Hepatocyte (in vitro differentiated cells): Measurements from ENCODE around the gene D2HGDH. TPM values are rescaled to one million over a fixed set of nuclear protein-coding genes. Genes with fewer than 3 reads are reported as not detected.

Experiments used
- DNase-seq: peaks from one replicate; pipeline ENCODE4 v3.0.0-alpha.2; 2016; ENCODE audit warnings: low spot score
- H2AFZ ChIP-seq: fragments of 200-600 bp; sonication (generic); 2 replicates; pipeline ENCODE4 v1.6.0; 2016; ENCODE audit warnings: antibody characterized with exemption, mild to moderate bottlenecking
- H3K27ac ChIP-seq: fragments of 200-600 bp; sonication (generic); 2 replicates; pipeline ENCODE4 v1.5.1; 2016; ENCODE audit warnings: mild to moderate bottlenecking
- H3K27me3 ChIP-seq: fragments of 200-600 bp; sonication (generic); 2 replicates; pipeline ENCODE4 v1.6.1; 2016
- H3K36me3 ChIP-seq: fragments of 200-600 bp; sonication (generic); replicated peaks from 2 replicates; pipeline ENCODE4 v1.5.1; 2016; ENCODE audit warnings: low read depth; ENCODE audit not compliant: insufficient read depth
- H3K4me1 ChIP-seq: fragments of 200-600 bp; sonication (generic); 2 replicates; pipeline ENCODE4 v1.5.1; 2016; ENCODE audit warnings: mild to moderate bottlenecking, moderate library complexity; ENCODE audit not compliant: insufficient read depth
- H3K4me2 ChIP-seq: fragments of 200-600 bp; sonication (generic); 2 replicates; pipeline ENCODE4 v1.6.0; 2016
- H3K4me3 ChIP-seq: fragments of 200-600 bp; sonication (generic); 2 replicates; pipeline ENCODE4 v1.5.1; 2016; ENCODE audit warnings: mild to moderate bottlenecking
- H3K79me2 ChIP-seq: fragments of 200-600 bp; sonication (generic); 2 replicates; pipeline ENCODE4 v1.6.0; 2017; ENCODE audit warnings: mild to moderate bottlenecking
- H3K9me2 ChIP-seq: fragments of 200-600 bp; sonication (generic); replicated peaks from 2 replicates; pipeline ENCODE4 v1.6.0; 2017; ENCODE audit warnings: mild to moderate bottlenecking; ENCODE audit not compliant: insufficient read depth
- H3K9me3 ChIP-seq: fragments of 200-600 bp; sonication (generic); 2 replicates; pipeline ENCODE4 v1.5.1; 2016; ENCODE audit warnings: low read depth, mild to moderate bottlenecking
- H4K20me1 ChIP-seq: fragments of 200-600 bp; sonication (generic); 2 replicates; pipeline ENCODE4 v1.6.0; 2016; ENCODE audit warnings: mild to moderate bottlenecking; ENCODE audit not compliant: insufficient read depth, poor library complexity, severe bottlenecking
- CTCF ChIP-seq: fragments of 200-600 bp; sonication (generic); IDR thresholded peaks from 2 replicates; pipeline ENCODE4 v1.5.1; 2016; ENCODE audit warnings: antibody characterized with exemption, mild to moderate bottlenecking; ENCODE audit not compliant: poor library complexity
- EZH2 ChIP-seq: fragments of 200-600 bp; sonication (generic); IDR thresholded peaks from 2 replicates; pipeline ENCODE4 v1.6.1; 2016; ENCODE audit warnings: antibody characterized with exemption, mild to moderate bottlenecking, borderline replicate concordance
- EZH2phosphoT487 ChIP-seq: fragments of 200-600 bp; sonication (generic); IDR thresholded peaks from one replicate; pipeline ENCODE4 v1.6.1; 2018; ENCODE audit warnings: antibody characterized with exemption, mild to moderate bottlenecking, low read depth, moderate library complexity; ENCODE audit not compliant: unreplicated experiment, severe bottlenecking
- WGBS: methylation state at CpG from one replicate; pipeline ENCODE4 v1.1.6; 2016; ENCODE audit warnings: low lambda C conversion rate; ENCODE audit errors: missing lambda C conversion rate; 5-methylcytosine and 5-hydroxymethylcytosine counted together
- polyA plus RNA-seq: library from polyadenylated mRNA; unstranded; fragments of >200 nt; fragmentation: Nextera tagmentation; extraction: Ambion mirVana; gene quantifications from 2 replicates; pipeline ENCODE4 v1.2.1, GENCODE V29; 2016
- total RNA-seq: library from RNA; depleted of rRNA; stranded (reverse); fragments of >200 nt; gene quantifications from 2 replicates; pipeline ENCODE4 v1.2.3, GENCODE V29; 2014

The D2HGDH gene
- total and polyA plus RNA-seq, 2 experiments from 2014 or later = 12.9 to 41.2 TPM

GRCh38 chr2:241767464-241768250, 33.2 kb downstream of the D2HGDH start:
- DNase-seq = no peak
- H3K4me1 ChIP-seq = peaks cover 24% of the 10 kb centered on the region
- H3K4me3 ChIP-seq = no peak overlapping the region
- no peak overlapping the region for H3K27ac ChIP-seq
- no peak for TF ChIP-seq EZH2
- TF ChIP-seq EZH2phosphoT487 = no peak
- TF ChIP-seq CTCF = no peak
- no peak overlapping the region for H3K4me2 ChIP-seq
- no peaks in the 10 kb centered on the region for H3K79me2 ChIP-seq
- WGBS = 91% methylated on average over 16 of the region's 37 CpGs
- H4K20me1 ChIP-seq = no peaks in the 10 kb centered on the region
- H2AFZ ChIP-seq = no peak overlapping the region
- no peaks in the 10 kb centered on the region for H3K9me3 ChIP-seq
- no peaks in the 10 kb centered on the region for H3K36me3 ChIP-seq
- no peaks in the 10 kb centered on the region for H3K9me2 ChIP-seq
- H3K27me3 ChIP-seq = no peaks in the 10 kb centered on the region

- Histone ChIP-seq H3K79me2 (no peaks in the 10 kb centered on the region), H3K9me2 (no peaks in the 10 kb centered on the region), H3K4me3 (no peak overlapping the region), H3K4me1 (peaks cover 24% of the 10 kb centered on the region), H3K27ac (no peak overlapping the region), H3K27me3 (no peaks in the 10 kb centered on the region), H3K36me3 (no peaks in the 10 kb centered on the region), H4K20me1 (no peaks in the 10 kb centered on the region), H3K9me3 (no peaks in the 10 kb centered on the region), H3K4me2 (no peak overlapping the region), H2AFZ (no peak overlapping the region)
- TF ChIP-seq EZH2phosphoT487 (no peak), CTCF (no peak), EZH2 (no peak)
- 94% methylated on average over 12 of the region's 29 CpGs for WGBS
- DNase-seq = no peak
These were observed 33.9 kb downstream of the D2HGDH start for GRCh38 chr2:241768251-241768711.

GRCh38 chr2:241768850-241769249, 34.4 kb downstream of the D2HGDH start:
- 97% methylated on average over 9 of the region's 11 CpGs for WGBS
- Histone ChIP-seq H3K4me2 (no peak overlapping the region), H3K27me3 (no peaks in the 10 kb centered on the region), H3K4me1 (peaks cover 24% of the 10 kb centered on the region), H2AFZ (no peak overlapping the region), H3K4me3 (no peak overlapping the region), H3K9me3 (no peaks in the 10 kb centered on the region), H3K36me3 (no peaks in the 10 kb centered on the region), H3K27ac (no peak overlapping the region), H4K20me1 (no peaks in the 10 kb centered on the region), H3K9me2 (no peaks in the 10 kb centered on the region), H3K79me2 (no peaks in the 10 kb centered on the region)
- no peak for DNase-seq
- TF ChIP-seq CTCF = no peak
- no peak for TF ChIP-seq EZH2
- no peak for TF ChIP-seq EZH2phosphoT487

DNA sequence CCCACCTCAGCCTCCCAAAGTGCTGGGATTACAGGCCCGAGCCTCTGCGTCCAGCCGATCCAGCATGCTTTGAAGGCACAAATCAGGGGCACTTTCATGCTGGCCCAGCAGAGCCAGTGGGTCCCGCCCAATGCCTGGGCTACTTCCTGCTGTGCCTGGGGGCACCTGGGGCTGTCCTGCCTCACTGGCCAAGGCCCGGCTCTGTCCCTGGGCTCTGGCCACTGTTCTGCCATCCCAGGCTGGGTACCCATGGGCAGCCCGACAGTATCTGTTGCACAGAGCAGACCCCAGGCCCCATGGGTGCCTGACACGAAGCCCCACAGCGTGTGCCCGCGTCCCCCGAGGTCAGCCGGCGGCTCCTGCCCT, 35.4 kb downstream of the D2HGDH start:
- H3K4me2 ChIP-seq = no peak overlapping the region
- peaks cover 19% of the 10 kb centered on the region for H3K4me1 ChIP-seq
- no peak overlapping the region for H3K4me3 ChIP-seq
- H3K27ac ChIP-seq = no peak overlapping the region
- no peaks in the 10 kb centered on the region for H4K20me1 ChIP-seq
- H2AFZ ChIP-seq = no peak overlapping the region
- WGBS = 85% methylated on average over 13 of the region's 13 CpGs
- TF ChIP-seq CTCF = no peak
- TF ChIP-seq EZH2phosphoT487 = no peak
- no peak for TF ChIP-seq EZH2
- no peaks in the 10 kb centered on the region for H3K9me3 ChIP-seq
- no peaks in the 10 kb centered on the region for H3K36me3 ChIP-seq
- DNase-seq = no peak
- no peaks in the 10 kb centered on the region for H3K79me2 ChIP-seq
- no peaks in the 10 kb centered on the region for H3K27me3 ChIP-seq
- H3K9me2 ChIP-seq = no peaks in the 10 kb centered on the region
